Measurements from ENCODE around the gene ITIH1. TPM values are rescaled to one million over a fixed set of nuclear protein-coding genes. Genes with fewer than 3 reads are reported as not detected.

The ITIH1 gene
- total RNA-seq, 1 experiment from 2014 or later: not detected

- no peak overlapping the region for H3K23ac ChIP-seq (ENCODE audit: insufficient read length, low read depth, low read length)
- no peak overlapping the region for H3K4me3 Mint-ChIP-seq
Observed at GRCh38 chr3:52819936-52820335, 42.5 kb downstream of the ITIH1 start.

More at GRCh38 chr3:52819936-52820335, 42.5 kb downstream of the ITIH1 start:
- Histone ChIP-seq H3K79me1 (ENCODE audit: insufficient read depth, low read depth, low read length, poor library complexity, severe bottlenecking) (no peaks in the 10 kb centered on the region), H3K4me1 (ENCODE audit: insufficient read depth, low read length) (0 out of 2 replicates have a peak, but pooled peaks cover 4% of the 10 kb centered on the region), H3K23me2 (ENCODE audit: insufficient read length, low read depth, low read length, poor library complexity, severe bottlenecking) (no peaks in the 10 kb centered on the region), H2AK5ac (ENCODE audit: insufficient read length, low read length) (no peak overlapping the region), H3K4ac (ENCODE audit: low read depth, low read length) (no peak overlapping the region), H3K18ac (ENCODE audit: insufficient read length, low read depth, low read length) (no peak overlapping the region), H3K9ac (ENCODE audit: extremely low read depth, insufficient read length, low read length) (no peak overlapping the region), H2BK5ac (ENCODE audit: insufficient read length, low read length) (no peak overlapping the region), H3K27ac (ENCODE audit: insufficient read length, low read depth, low read length) (no peak overlapping the region), H3K4me2 (ENCODE audit: insufficient read depth, insufficient read length, low read length) (no peak overlapping the region), H4K8ac (replicated peaks; ENCODE audit: insufficient read length, low read depth, low read length) (no peak overlapping the region), H2BK20ac (ENCODE audit: low read depth, low read length, poor library complexity, severe bottlenecking) (no peak overlapping the region), H3K27me3 (ENCODE audit: insufficient read depth, low read length) (no peaks in the 10 kb centered on the region), H2BK120ac (ENCODE audit: low read depth, low read length, poor library complexity, severe bottlenecking) (no peak overlapping the region), H4K20me1 (ENCODE audit: control insufficient read depth, insufficient read depth, insufficient read length) (no peaks in the 10 kb centered on the region), H3K9me3 (ENCODE audit: control insufficient read depth, low read depth, low read length) (no peaks in the 10 kb centered on the region), H2BK15ac (ENCODE audit: low read depth, low read length) (no peak overlapping the region), H3T11ph (ENCODE audit: low read length) (no peak overlapping the region), H2BK12ac (ENCODE audit: insufficient read length, low read depth, low read length) (no peak overlapping the region), H3K14ac (ENCODE audit: insufficient read depth, low read length) (no peak overlapping the region), H3K79me2 (ENCODE audit: insufficient read depth, low read length) (no peaks in the 10 kb centered on the region), H4K91ac (ENCODE audit: insufficient read length, low read depth, low read length) (no peak overlapping the region), H4K5ac (ENCODE audit: insufficient read length, low read depth, low read length) (no peak overlapping the region), H3K56ac (ENCODE audit: insufficient read length, low read depth, low read length) (no peak overlapping the region), H2AFZ (ENCODE audit: low read length) (no peak overlapping the region)
- Mint-ChIP-seq H3K27me3 (ENCODE audit: low read depth) (no peaks in the 10 kb centered on the region), H3K36me3 (ENCODE audit: insufficient read depth in 1 of 3, low read depth in 3 of 3) (no peaks in the 10 kb centered on the region; a peak in 1 of 7 replicates), H3K27ac (no peak overlapping the region; a peak in 1 of 7 replicates), H3K9me3 (no peaks in the 10 kb centered on the region), H3K4me1 (peaks cover 12 to 14% of the 10 kb centered on the region in 2 experiments)
- WGBS (ENCODE audit: extremely low coverage, insufficient read length, low lambda C conversion rate): no CpG with 5 or more reads among the region's 2 CpGs
- no peak for TF ChIP-seq CTCF (conservative IDR thresholded peaks at IDR 0.05)
- DNase-seq: no peak
